ENCODE data around the gene TMEM170A.

DNA sequence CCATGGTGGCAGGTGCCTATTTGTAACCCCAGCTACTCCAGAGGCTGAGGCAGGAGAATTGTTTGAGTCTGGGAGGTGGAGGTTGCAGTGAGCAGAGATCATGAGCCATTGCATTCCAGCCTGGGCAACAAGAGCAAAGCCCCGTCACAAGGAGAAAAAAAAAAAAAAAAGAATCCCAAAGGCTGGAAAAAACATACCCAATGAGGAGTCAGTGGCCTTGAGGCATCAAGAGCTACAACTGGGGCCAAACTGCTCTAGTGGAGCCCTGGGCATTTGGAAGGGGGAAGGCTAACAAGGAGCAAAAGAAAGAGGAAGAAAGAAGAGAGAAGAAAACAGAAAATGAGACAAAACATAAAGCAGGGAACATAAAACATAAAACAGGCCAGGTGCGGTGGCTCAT is 23.8 kb upstream of the TMEM170A start:
- TF ChIP-seq, protein P1, sequence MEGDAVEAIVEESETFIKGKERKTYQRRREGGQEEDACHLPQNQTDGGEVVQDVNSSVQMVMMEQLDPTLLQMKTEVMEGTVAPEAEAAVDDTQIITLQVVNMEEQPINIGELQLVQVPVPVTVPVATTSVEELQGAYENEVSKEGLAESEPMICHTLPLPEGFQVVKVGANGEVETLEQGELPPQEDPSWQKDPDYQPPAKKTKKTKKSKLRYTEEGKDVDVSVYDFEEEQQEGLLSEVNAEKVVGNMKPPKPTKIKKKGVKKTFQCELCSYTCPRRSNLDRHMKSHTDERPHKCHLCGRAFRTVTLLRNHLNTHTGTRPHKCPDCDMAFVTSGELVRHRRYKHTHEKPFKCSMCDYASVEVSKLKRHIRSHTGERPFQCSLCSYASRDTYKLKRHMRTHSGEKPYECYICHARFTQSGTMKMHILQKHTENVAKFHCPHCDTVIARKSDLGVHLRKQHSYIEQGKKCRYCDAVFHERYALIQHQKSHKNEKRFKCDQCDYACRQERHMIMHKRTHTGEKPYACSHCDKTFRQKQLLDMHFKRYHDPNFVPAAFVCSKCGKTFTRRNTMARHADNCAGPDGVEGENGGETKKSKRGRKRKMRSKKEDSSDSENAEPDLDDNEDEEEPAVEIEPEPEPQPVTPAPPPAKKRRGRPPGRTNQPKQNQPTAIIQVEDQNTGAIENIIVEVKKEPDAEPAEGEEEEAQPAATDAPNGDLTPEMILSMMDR (CRISPR knock-in tag; IDR thresholded peaks at IDR 0.05) = no peak
- TF ChIP-seq POGZ (CRISPR knock-in tag; IDR thresholded peaks at IDR 0.05) (no peak), ZBTB25 (CRISPR knock-in tag; IDR thresholded peaks at IDR 0.05) (no peak), HOXA7 (CRISPR knock-in tag; IDR thresholded peaks at IDR 0.05) (no peak), HNRNPK (IDR thresholded peaks at IDR 0.05; ENCODE audit: low read depth, low read length, poor library complexity, severe bottlenecking) (no peak)
- TF ChIP-seq, protein P2, sequence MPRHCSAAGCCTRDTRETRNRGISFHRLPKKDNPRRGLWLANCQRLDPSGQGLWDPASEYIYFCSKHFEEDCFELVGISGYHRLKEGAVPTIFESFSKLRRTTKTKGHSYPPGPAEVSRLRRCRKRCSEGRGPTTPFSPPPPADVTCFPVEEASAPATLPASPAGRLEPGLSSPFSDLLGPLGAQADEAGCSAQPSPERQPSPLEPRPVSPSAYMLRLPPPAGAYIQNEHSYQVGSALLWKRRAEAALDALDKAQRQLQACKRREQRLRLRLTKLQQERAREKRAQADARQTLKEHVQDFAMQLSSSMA (CRISPR knock-in tag; IDR thresholded peaks at IDR 0.05) = no peak
- TF ChIP-seq, protein P3, sequence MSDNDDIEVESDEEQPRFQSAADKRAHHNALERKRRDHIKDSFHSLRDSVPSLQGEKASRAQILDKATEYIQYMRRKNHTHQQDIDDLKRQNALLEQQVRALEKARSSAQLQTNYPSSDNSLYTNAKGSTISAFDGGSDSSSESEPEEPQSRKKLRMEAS (IDR thresholded peaks at IDR 0.05) = no peak
